Measurements from ENCODE around the gene GLI3.

GRCh38 chr7:42156291-42156865 is 80.6 kb downstream of the GLI3 start:
- TF ChIP-seq CTCF (conservative IDR thresholded peaks at IDR 0.05) (no peak), EZH2 (IDR thresholded peaks at IDR 0.05; ENCODE audit: low read depth) (no peak)
